Thyroid gland (tissue), 4 donors: ENCODE measurements around the gene TTLL5. TPM values are rescaled to one million over a fixed set of nuclear protein-coding genes. Genes with fewer than 3 reads are reported as not detected.

ENCODE experiments used
- DNase-seq, 2 donors: peaks; one replicate each; pipeline ENCODE4 v3.0.0-alpha.2; 2019
- H3K27ac ChIP-seq, 3 donors: fragments of 200-600 bp; sonication (generic); 1 replicate in 2 of 3; 2 replicates in 1 of 3; pipeline ENCODE4 v1.5.1; 2016 to 2019; ENCODE audit warnings: mild to moderate bottlenecking in 1 of 3, moderate library complexity in 1 of 3
- H3K27me3 ChIP-seq: fragments of 200-600 bp; sonication (generic); one replicate; pipeline ENCODE4 v1.5.1; 2019
- H3K36me3 ChIP-seq, 2 donors: fragments of 200-600 bp; sonication (generic); one replicate each; pipeline ENCODE4 v1.5.1; 2016 to 2019
- H3K4me1 ChIP-seq, 2 donors: fragments of 200-600 bp; sonication (generic); one replicate each; pipeline ENCODE4 v1.5.1; 2017 to 2019
- H3K4me3 ChIP-seq, 3 donors: fragments of 200-600 bp; sonication (generic); replicated peaks in 1 of 3; 1 replicate in 2 of 3; 2 replicates in 1 of 3; pipeline ENCODE4 v1.5.1; 2016; ENCODE audit warnings: mild to moderate bottlenecking in 1 of 3
- H3K9me3 ChIP-seq: fragments of 200-600 bp; sonication (generic); one replicate; pipeline ENCODE4 v1.5.1; 2017
- POLR2A ChIP-seq, 2 donors: fragments of 450-650 bp; IDR thresholded peaks; one replicate each; pipeline ENCODE4 v1.6.1; 2017; ENCODE audit warnings: antibody characterized with exemption in 2 of 2, mild to moderate bottlenecking in 2 of 2, moderate library complexity in 1 of 2
- WGBS, 2 donors: methylation state at CpG; one replicate each; pipeline ENCODE4 v1.1.5; 2017; 5-methylcytosine and 5-hydroxymethylcytosine counted together
- intact Hi-C: fragments of 100-400 bp; cut with DNase I; formaldehyde crosslinking; loops from one replicate; pipeline ENCODE4 v1.15.1; 2023
- total RNA-seq, 4 donors: library from RNA; depleted of rRNA; stranded (reverse); fragments of >200 nt; gene quantifications; one replicate each; pipeline ENCODE4 v1.2.3, GENCODE V29; 2016
- TF ChIP-seq, protein P1 (sequence below), 6 experiments: fragments of 200-600 bp in 3 of 6; fragments of 450-650 bp in 3 of 6; sonication (generic) in 3 of 6; IDR thresholded peaks; one replicate each; pipeline ENCODE4 v1.5.1; 2016 to 2019; ENCODE audit warnings: antibody characterized with exemption in 6 of 6, mild to moderate bottlenecking in 2 of 6, inconsistent platforms in 1 of 6, moderate library complexity in 1 of 6

The TTLL5 gene
- total RNA-seq, 4 donors from 2014 or later, result 31.8 to 65.1 (median 35.7) TPM

- peaks cover 0 to 11% of the 10 kb centered on the region in 2 donors for H3K36me3 ChIP-seq
- H3K27me3 ChIP-seq, result no peaks in the 10 kb centered on the region
- H3K27ac ChIP-seq, result no peak overlapping the region
- WGBS, 2 donors, result 78 to 88% methylated on average over 3 of the region's 3 CpGs
- intact Hi-C loops, result no loop called here
- H3K4me3 ChIP-seq, result no peak overlapping the region
- TF ChIP-seq POLR2A (IDR thresholded peaks at IDR 0.05), result no peak
- TF ChIP-seq, protein P1, sequence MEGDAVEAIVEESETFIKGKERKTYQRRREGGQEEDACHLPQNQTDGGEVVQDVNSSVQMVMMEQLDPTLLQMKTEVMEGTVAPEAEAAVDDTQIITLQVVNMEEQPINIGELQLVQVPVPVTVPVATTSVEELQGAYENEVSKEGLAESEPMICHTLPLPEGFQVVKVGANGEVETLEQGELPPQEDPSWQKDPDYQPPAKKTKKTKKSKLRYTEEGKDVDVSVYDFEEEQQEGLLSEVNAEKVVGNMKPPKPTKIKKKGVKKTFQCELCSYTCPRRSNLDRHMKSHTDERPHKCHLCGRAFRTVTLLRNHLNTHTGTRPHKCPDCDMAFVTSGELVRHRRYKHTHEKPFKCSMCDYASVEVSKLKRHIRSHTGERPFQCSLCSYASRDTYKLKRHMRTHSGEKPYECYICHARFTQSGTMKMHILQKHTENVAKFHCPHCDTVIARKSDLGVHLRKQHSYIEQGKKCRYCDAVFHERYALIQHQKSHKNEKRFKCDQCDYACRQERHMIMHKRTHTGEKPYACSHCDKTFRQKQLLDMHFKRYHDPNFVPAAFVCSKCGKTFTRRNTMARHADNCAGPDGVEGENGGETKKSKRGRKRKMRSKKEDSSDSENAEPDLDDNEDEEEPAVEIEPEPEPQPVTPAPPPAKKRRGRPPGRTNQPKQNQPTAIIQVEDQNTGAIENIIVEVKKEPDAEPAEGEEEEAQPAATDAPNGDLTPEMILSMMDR (IDR thresholded peaks at IDR 0.05), result no peak
- no peaks in the 10 kb centered on the region for H3K9me3 ChIP-seq
- peaks cover 0 to 5% of the 10 kb centered on the region in 2 donors for H3K4me1 ChIP-seq
- peak; percentile 11 to 24 for DNase-seq
These were observed 41.7 kb downstream of the TTLL5 start for GRCh38 chr14:75702616-75703261.

GRCh38 chr14:75703467-75703866 lies 42.4 kb downstream of the TTLL5 start:
- Histone ChIP-seq H3K36me3 (peaks cover 0 to 13% of the 10 kb centered on the region in 2 donors), H3K4me1 (peaks cover 0 to 5% of the 10 kb centered on the region in 2 donors), H3K27me3 (no peaks in the 10 kb centered on the region), H3K9me3 (no peaks in the 10 kb centered on the region), H3K4me3 (no peak overlapping the region), H3K27ac (no peak overlapping the region)
- no peak for TF ChIP-seq POLR2A (IDR thresholded peaks at IDR 0.05)
- TF ChIP-seq, protein P1 (IDR thresholded peaks at IDR 0.05), result no peak
- intact Hi-C loops, result no loop called here
- DNase-seq, result no peak
- WGBS, 2 donors, result 78 to 95% methylated on average over 1 of the region's 1 CpG

GRCh38 chr14:75705014-75705413 lies 44.0 kb downstream of the TTLL5 start:
- H3K4me1 ChIP-seq, result peaks cover 0 to 5% of the 10 kb centered on the region in 2 donors
- 96 to 97% methylated on average over 3 of the region's 3 CpGs for WGBS, 2 donors

DNA sequence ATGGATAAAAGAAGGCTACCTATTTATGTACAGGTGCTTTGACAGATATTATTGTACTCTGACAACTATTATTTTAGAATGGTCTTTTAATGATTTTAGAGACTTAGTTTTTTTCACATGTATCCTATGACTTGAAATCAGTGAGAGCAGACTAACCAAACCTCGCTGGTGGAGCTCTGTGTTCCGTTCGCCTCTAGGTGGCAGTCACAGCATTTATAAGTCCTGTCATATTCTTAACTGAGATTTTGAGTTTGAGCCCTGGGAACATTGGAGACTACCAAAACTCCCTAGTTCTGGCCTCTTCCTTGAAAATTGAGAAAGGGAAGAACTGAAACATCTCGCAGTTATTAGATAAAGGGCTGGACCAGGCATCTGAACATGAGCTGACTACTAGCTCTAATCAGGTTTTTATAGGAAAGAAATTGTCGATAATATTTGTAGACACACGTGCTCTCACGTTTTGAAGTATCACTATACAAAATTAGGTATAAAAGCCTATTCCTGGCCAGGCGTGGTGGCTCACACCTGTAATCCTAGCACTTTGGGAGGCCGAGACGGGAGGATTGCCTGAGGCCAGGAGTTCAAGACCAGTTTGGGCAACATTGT lies 48.3 kb downstream of the TTLL5 start:
- 57 to 60% methylated on average over 10 of the region's 10 CpGs for WGBS, 2 donors
- TF ChIP-seq, protein P1 (IDR thresholded peaks at IDR 0.05), result peak; percentile 44 to 82 (median 76)
- TF ChIP-seq POLR2A (IDR thresholded peaks at IDR 0.05), result no peak
- peak; percentile 81 to 86 for DNase-seq

More at GRCh38 chr14:75705014-75705413, 44.0 kb downstream of the TTLL5 start:
- DNase-seq, result no peak
- intact Hi-C loops, result no loop called here
- TF ChIP-seq POLR2A (IDR thresholded peaks at IDR 0.05), result no peak
- TF ChIP-seq, protein P1 (IDR thresholded peaks at IDR 0.05), result no peak
- Histone ChIP-seq H3K4me3 (no peak overlapping the region), H3K36me3 (peaks cover 0 to 6% of the 10 kb centered on the region in 2 donors), H3K27me3 (no peaks in the 10 kb centered on the region), H3K9me3 (no peaks in the 10 kb centered on the region), H3K27ac (no peak overlapping the region)

More for the DNA sequence above, 48.3 kb downstream of the TTLL5 start:
- Histone ChIP-seq H3K36me3 (peaks cover 0 to 3% of the 10 kb centered on the region in 2 donors), H3K4me3 (no peak overlapping the region), H3K4me1 (peaks cover 12 to 17% of the 10 kb centered on the region in 2 donors), H3K9me3 (no peaks in the 10 kb centered on the region), H3K27ac (no peak overlapping the region), H3K27me3 (no peaks in the 10 kb centered on the region)
- intact Hi-C loops, result no loop called here
